HG02623 (cell line): ENCODE results near the gene TLR8.
"Not testable (repeated sequence)": the region's sequence is repeated elsewhere in the genome, so short reads cannot be mapped to it uniquely, and the experiment has no call there.

Experiments used
- ATAC-seq: cut with Tn5 transposase; IDR thresholded peaks from one replicate; pipeline ENCODE4 v1.9.1; 2021; ENCODE audit warnings: moderate library complexity; ENCODE audit not compliant: unreplicated experiment

TLR8 gene

GRCh38 chrX:12895866-12896265, 10.6 kb upstream of the TLR8 start:
- no peak for ATAC-seq

- no peak for ATAC-seq
Observed at GRCh38 chrX:12896935-12897334, 9.5 kb upstream of the TLR8 start.

- no peak for ATAC-seq
Observed at GRCh38 chrX:12898073-12898472, 8.3 kb upstream of the TLR8 start.

DNA sequence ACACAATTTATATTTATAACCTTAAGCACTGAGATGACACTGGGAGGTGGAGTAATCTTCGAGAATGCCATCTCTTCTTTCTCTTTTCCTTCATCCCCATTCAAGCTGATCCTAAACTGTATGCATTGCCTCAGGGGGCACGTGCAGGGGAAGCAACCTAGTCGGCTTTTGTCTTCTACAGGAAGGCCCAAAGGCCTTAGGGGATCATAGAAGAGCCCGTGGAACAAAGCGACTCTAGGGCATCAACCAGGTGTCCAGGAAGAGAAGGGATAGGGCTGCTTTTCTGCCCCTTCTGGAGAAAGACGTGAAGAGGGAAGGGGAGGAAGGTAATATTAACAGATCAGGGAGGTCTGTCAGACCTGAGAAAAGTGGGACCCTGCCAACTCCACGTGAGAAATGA, 6.9 kb upstream of the TLR8 start:
- ATAC-seq = no peak

- ATAC-seq = no peak
Observed at GRCh38 chrX:12901486-12901885, 4.9 kb upstream of the TLR8 start.

DNA sequence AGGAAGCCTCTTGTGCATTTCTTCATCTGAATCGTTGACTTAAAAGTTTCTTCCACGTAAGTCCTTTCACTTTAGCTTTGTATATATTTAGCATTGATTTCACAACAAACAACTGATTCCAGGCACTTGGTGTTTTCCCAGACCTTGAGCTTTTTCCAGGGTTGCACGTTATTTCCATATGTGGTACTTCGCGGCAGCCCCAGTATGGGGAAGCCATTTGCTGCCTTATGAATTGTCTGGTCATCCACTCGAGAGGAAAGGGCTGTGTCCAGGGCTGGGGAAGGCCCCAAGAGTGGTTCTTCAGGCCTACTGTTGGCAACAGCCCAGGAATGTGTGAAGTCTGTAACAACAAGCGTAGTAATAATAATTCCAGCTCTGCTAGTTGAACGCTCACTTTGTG, 2.8 kb upstream of the TLR8 start:
- no peak for ATAC-seq

DNA sequence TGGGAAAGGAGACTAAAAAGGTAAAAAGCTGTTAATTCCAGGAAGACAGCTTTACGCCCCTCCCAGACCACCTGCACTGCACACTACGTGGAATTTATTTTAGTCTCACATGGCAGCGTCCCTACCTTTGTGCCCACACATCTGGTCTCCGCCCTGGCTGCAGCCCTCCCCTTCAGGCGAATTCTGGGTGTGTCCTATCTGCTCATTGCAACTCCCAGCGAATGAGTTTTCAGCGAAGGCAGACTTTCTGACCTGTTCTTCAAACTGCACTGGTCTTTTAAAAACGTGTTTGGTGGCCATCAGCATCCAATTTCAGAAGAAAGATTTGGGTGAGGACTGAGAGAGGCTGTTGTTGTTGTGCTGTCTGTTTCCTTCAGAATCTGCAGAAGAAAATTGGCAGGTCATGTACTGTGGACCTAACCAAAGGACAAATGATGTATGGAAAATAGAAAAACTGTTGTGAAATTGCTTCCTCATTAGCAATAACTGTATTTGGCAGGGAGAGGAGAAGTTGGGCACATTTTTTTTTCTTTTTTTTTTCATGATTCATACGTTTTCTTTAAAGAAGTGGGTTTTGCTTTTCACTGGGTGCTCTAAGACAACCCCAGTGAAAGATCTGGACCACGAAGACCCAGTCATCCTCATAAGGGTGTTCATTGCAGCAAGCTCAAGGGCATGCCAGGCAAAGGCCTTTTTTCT, 4.2 kb downstream of the TLR8 start:
- no peak for ATAC-seq

- no peak for ATAC-seq
Observed at GRCh38 chrX:12911122-12911470, 4.7 kb downstream of the TLR8 start.

DNA sequence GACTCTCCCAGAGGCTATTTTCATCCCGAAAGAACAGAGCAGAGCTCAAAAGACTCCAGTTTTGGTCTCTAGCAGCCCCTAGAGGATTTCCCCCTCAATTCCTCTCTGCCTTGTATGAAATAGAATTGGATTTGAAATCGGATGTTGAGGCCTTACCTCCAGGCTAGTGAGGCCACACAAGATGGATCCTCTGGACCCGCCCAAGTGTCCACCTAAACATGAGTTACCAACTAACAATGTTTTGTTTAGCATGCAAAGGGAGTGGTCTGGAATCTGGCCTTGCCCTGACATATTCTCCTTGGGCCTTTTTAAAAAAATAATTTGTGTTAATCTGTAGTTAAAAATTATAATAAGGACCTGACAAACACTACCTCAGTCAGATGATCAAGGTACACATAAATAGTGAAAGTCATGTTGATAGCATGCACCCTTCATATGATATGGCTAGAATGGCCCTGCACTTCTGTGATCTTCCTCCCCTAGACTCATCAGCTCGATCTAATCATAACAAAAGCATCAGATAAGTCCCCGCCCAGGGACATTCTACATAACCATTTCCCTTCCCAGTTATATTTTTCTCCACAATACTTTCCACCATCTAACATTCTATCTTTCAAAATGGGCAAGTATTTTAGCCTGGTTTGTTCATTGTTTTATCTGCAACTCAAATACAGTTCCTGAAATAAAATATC, 6.5 kb downstream of the TLR8 start:
- no peak for ATAC-seq

- no peak for ATAC-seq
Observed at GRCh38 chrX:12917753-12918152, 11.3 kb downstream of the TLR8 start.

- ATAC-seq = no peak
Observed at GRCh38 chrX:12919051-12919450, 12.6 kb downstream of the TLR8 start.

- no peak for ATAC-seq
Observed at GRCh38 chrX:12919620-12920019, 13.2 kb downstream of the TLR8 start.

DNA sequence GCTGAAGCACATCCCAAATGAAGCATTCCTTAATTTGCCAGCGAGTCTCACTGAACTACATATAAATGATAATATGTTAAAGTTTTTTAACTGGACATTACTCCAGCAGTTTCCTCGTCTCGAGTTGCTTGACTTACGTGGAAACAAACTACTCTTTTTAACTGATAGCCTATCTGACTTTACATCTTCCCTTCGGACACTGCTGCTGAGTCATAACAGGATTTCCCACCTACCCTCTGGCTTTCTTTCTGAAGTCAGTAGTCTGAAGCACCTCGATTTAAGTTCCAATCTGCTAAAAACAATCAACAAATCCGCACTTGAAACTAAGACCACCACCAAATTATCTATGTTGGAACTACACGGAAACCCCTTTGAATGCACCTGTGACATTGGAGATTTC, 14.6 kb downstream of the TLR8 start:
- no peak for ATAC-seq

DNA sequence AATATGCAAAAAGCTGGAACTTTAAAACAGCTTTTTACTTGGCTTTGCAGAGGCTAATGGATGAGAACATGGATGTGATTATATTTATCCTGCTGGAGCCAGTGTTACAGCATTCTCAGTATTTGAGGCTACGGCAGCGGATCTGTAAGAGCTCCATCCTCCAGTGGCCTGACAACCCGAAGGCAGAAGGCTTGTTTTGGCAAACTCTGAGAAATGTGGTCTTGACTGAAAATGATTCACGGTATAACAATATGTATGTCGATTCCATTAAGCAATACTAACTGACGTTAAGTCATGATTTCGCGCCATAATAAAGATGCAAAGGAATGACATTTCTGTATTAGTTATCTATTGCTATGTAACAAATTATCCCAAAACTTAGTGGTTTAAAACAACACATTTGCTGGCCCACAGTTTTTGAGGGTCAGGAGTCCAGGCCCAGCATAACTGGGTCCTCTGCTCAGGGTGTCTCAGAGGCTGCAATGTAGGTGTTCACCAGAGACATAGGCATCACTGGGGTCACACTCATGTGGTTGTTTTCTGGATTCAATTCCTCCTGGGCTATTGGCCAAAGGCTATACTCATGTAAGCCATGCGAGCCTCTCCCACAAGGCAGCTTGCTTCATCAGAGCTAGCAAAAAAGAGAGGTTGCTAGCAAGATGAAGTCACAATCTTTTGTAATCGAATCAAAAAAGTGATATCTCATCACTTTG, 15.6 kb downstream of the TLR8 start:
- ATAC-seq = no peak

- no peak for ATAC-seq
Observed at GRCh38 chrX:12922599-12922919, 16.1 kb downstream of the TLR8 start.

- no peak for ATAC-seq
Observed at GRCh38 chrX:12929701-12930100, 23.3 kb downstream of the TLR8 start.

- no peak for ATAC-seq
Observed at GRCh38 chrX:12930150-12930549, 23.7 kb downstream of the TLR8 start.

DNA sequence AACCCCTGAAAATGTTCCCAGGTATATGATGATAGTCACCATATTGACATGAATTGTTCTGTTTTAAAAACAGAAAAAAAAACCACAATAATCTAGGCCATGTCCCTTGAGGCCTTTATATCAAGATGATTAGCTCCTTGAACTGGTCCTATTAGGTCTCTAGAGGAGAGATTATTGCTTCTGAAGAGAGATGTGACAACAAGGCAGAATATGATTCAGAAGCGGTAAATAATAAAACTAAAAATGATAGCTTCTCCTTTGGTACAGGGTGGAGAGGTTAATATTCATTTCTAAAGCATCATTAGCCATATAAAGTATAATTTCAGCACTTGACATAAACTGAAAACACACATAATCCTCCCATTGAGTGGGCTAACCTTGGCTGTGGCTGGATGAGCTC, 25.8 kb downstream of the TLR8 start:
- no peak for ATAC-seq

DNA sequence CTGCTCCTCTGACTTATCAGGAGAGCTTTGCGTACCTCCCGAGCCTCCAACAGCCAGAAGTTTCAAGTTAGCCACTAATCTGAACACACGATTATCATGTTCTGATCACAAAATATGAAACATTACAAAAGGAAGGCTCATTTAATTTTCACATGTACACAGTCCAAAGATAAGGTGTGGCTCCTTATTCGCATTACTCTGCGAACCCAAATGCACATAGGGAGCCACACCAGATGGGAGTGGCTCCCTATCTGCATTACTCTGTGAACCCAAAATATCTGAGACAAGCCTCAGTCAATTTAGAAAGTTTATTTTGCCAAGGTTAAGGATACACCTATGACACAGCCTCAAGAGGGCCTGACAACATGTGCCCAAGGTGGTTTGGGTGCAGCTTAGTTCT, 28.4 kb downstream of the TLR8 start:
- ATAC-seq = no peak

GRCh38 chrX:12936947-12937346, 30.5 kb downstream of the TLR8 start:
- no peak for ATAC-seq

- not testable (repeated sequence) for ATAC-seq
Observed at GRCh38 chrX:12940471-12940870, 34.1 kb downstream of the TLR8 start.

GRCh38 chrX:12943592-12943991, 37.2 kb downstream of the TLR8 start:
- not testable (repeated sequence) for ATAC-seq
